Skeletal muscle tissue (tissue), 4 donors: ENCODE data around the gene GRB10. TPM values are rescaled to one million over a fixed set of nuclear protein-coding genes. Genes with fewer than 3 reads are reported as not detected.

Experiments
- H3K27ac ChIP-seq: one replicate; pipeline ENCODE4 v1.7.0; 2013; ENCODE audit warnings: mild to moderate bottlenecking, low read depth, low read length, inconsistent platforms
- H3K27me3 ChIP-seq, 3 donors: one replicate each; pipeline ENCODE4 v1.7.0; 2013; ENCODE audit warnings: low read length in 3 of 3; ENCODE audit not compliant: control insufficient read depth in 3 of 3, insufficient read depth in 3 of 3
- H3K36me3 ChIP-seq, 3 donors: one replicate each; pipeline ENCODE4 v1.7.0; 2013; ENCODE audit warnings: low read length in 3 of 3; ENCODE audit not compliant: control insufficient read depth in 3 of 3, insufficient read depth in 3 of 3
- H3K4me1 ChIP-seq, 3 donors: one replicate each; pipeline ENCODE4 v1.7.0; 2013; ENCODE audit warnings: low read length in 3 of 3, mild to moderate bottlenecking in 3 of 3; ENCODE audit not compliant: control insufficient read depth in 3 of 3, insufficient read depth in 3 of 3
- H3K4me3 ChIP-seq, 3 donors: one replicate each; pipeline ENCODE4 v1.7.0; 2013; ENCODE audit warnings: low read length in 3 of 3
- H3K9ac ChIP-seq, 3 donors: one replicate each; pipeline ENCODE4 v1.7.0; 2013; ENCODE audit warnings: low read length in 3 of 3, mild to moderate bottlenecking in 3 of 3, moderate library complexity in 2 of 3, low read depth in 1 of 3
- H3K9me3 ChIP-seq, 3 donors: one replicate each; pipeline ENCODE4 v1.7.0; 2013; ENCODE audit warnings: low read length in 3 of 3; ENCODE audit not compliant: control insufficient read depth in 3 of 3
- total RNA-seq: library from RNA; depleted of rRNA; stranded (reverse); fragments of >200 nt; gene quantifications from one replicate; pipeline ENCODE4 v1.2.3, GENCODE V29; 2014
- donor health status: Osteomylitis.

Gene GRB10
- total RNA-seq, 1 donor from 2014 or later: 17.7 TPM

- no peak overlapping the region for H3K27ac ChIP-seq
- H3K36me3 ChIP-seq: peaks cover 4 to 20% (median 14%) of the 10 kb centered on the region in 3 donors
- H3K4me1 ChIP-seq: peaks cover 0 to 6% (median 2%) of the 10 kb centered on the region in 3 donors
- no peak overlapping the region for H3K4me3 ChIP-seq
- no peaks in the 10 kb centered on the region for H3K27me3 ChIP-seq
- H3K9me3 ChIP-seq: no peaks in the 10 kb centered on the region
- no peak overlapping the region for H3K9ac ChIP-seq
These were observed 163.0 kb downstream of the GRB10 start for GRCh38 chr7:50619684-50620083.

- Histone ChIP-seq H3K4me3 (no peak overlapping the region), H3K27me3 (no peaks in the 10 kb centered on the region), H3K9me3 (no peaks in the 10 kb centered on the region), H3K27ac (no peak overlapping the region), H3K4me1 (peaks cover 0 to 6% (median 2%) of the 10 kb centered on the region in 3 donors), H3K9ac (no peak overlapping the region), H3K36me3 (peaks cover 17 to 34% (median 27%) of the 10 kb centered on the region in 3 donors)
These were observed 164.4 kb downstream of the GRB10 start for GRCh38 chr7:50618281-50618680.

GRCh38 chr7:50615519-50616080 lies 167.1 kb downstream of the GRB10 start:
- Histone ChIP-seq H3K27ac (no peak overlapping the region), H3K36me3 (peaks cover 36 to 61% (median 45%) of the 10 kb centered on the region in 3 donors)

GRCh38 chr7:50614721-50615518 lies 167.8 kb downstream of the GRB10 start:
- no peaks in the 10 kb centered on the region for H3K9me3 ChIP-seq
- H3K4me1 ChIP-seq: no peaks in the 10 kb centered on the region
- H3K36me3 ChIP-seq: peaks cover 40 to 67% (median 49%) of the 10 kb centered on the region in 3 donors
- no peak overlapping the region for H3K9ac ChIP-seq
- H3K27ac ChIP-seq: no peak overlapping the region
- H3K27me3 ChIP-seq: no peaks in the 10 kb centered on the region
- no peak overlapping the region for H3K4me3 ChIP-seq

More at GRCh38 chr7:50615519-50616080, 167.1 kb downstream of the GRB10 start:
- Histone ChIP-seq H3K9me3 (no peaks in the 10 kb centered on the region), H3K27me3 (no peaks in the 10 kb centered on the region), H3K9ac (no peak overlapping the region), H3K4me1 (no peaks in the 10 kb centered on the region), H3K4me3 (no peak overlapping the region)

GRCh38 chr7:50613473-50613872 lies 169.2 kb downstream of the GRB10 start:
- Histone ChIP-seq H3K4me3 (no peak overlapping the region), H3K36me3 (peaks cover 38 to 74% (median 53%) of the 10 kb centered on the region in 3 donors), H3K9me3 (no peaks in the 10 kb centered on the region), H3K27ac (no peak overlapping the region), H3K9ac (no peak overlapping the region), H3K27me3 (no peaks in the 10 kb centered on the region), H3K4me1 (no peaks in the 10 kb centered on the region)

GRCh38 chr7:50612704-50613103 lies 170.0 kb downstream of the GRB10 start:
- no peak overlapping the region for H3K27ac ChIP-seq
- no peak overlapping the region for H3K9ac ChIP-seq
- no peaks in the 10 kb centered on the region for H3K27me3 ChIP-seq
- no peak overlapping the region for H3K4me3 ChIP-seq
- H3K4me1 ChIP-seq: peaks cover 0 to 2% (median 0%) of the 10 kb centered on the region in 3 donors
- H3K36me3 ChIP-seq: peaks cover 37 to 70% (median 53%) of the 10 kb centered on the region in 3 donors
- H3K9me3 ChIP-seq: no peaks in the 10 kb centered on the region

- peaks cover 47 to 74% (median 51%) of the 10 kb centered on the region in 3 donors for H3K36me3 ChIP-seq
- H3K4me3 ChIP-seq: no peak overlapping the region
- no peaks in the 10 kb centered on the region for H3K9me3 ChIP-seq
- no peak overlapping the region for H3K9ac ChIP-seq
- no peaks in the 10 kb centered on the region for H3K27me3 ChIP-seq
- H3K4me1 ChIP-seq: peaks cover 0 to 5% (median 0%) of the 10 kb centered on the region in 3 donors
- no peak overlapping the region for H3K27ac ChIP-seq
These were observed 172.0 kb downstream of the GRB10 start for GRCh38 chr7:50610521-50611277.

GRCh38 chr7:50608196-50608906 lies 174.3 kb downstream of the GRB10 start:
- Histone ChIP-seq H3K4me3 (no peak overlapping the region), H3K4me1 (peaks cover 0 to 5% (median 0%) of the 10 kb centered on the region in 3 donors), H3K36me3 (peaks cover 56 to 81% (median 60%) of the 10 kb centered on the region in 3 donors), H3K9me3 (no peaks in the 10 kb centered on the region), H3K27me3 (no peaks in the 10 kb centered on the region), H3K27ac (no peak overlapping the region), H3K9ac (no peak overlapping the region)

GRCh38 chr7:50607524-50608125 lies 175.1 kb downstream of the GRB10 start:
- H3K9ac ChIP-seq: no peak overlapping the region
- H3K9me3 ChIP-seq: no peaks in the 10 kb centered on the region
- H3K27ac ChIP-seq: no peak overlapping the region
- H3K27me3 ChIP-seq: no peaks in the 10 kb centered on the region
- peaks cover 54 to 78% (median 61%) of the 10 kb centered on the region in 3 donors for H3K36me3 ChIP-seq
- peaks cover 0 to 5% (median 0%) of the 10 kb centered on the region in 3 donors for H3K4me1 ChIP-seq
- H3K4me3 ChIP-seq: no peak overlapping the region
